VCaP (cell line): Measurements from ENCODE around the gene PSD4.

Experiments
- H3K27ac ChIP-seq: fragments of 450-650 bp; 2 replicates; pipeline ENCODE4 v1.5.1; 2017
- TF ChIP-seq, protein P1 (sequence below): fragments of 450-650 bp; conservative IDR thresholded peaks from 2 replicates; pipeline ENCODE4 v1.5.1; 2017; ENCODE audit warnings: mild to moderate bottlenecking, moderate library complexity

Gene PSD4

DNA sequence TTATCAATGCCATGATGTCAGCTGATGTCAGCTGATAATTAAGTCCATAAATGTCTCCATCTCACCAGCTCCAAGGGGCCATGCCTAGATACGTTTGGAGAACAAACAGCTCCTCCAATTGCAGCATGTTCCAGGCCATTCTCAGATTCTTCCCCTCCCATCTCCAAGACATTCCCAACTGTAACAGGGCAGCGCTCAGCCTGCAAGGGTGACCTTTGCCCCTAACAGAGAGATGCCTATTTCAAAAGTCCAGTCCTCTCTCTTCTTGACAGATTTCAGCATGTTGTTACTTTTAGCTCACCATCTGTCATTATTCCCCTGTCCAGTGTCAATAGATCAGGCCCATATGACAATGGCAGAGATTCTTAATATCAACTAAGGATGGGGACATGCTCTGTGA lies 9.9 kb downstream of the PSD4 start:
- no peak overlapping the region for H3K27ac ChIP-seq
- TF ChIP-seq, protein P1, sequence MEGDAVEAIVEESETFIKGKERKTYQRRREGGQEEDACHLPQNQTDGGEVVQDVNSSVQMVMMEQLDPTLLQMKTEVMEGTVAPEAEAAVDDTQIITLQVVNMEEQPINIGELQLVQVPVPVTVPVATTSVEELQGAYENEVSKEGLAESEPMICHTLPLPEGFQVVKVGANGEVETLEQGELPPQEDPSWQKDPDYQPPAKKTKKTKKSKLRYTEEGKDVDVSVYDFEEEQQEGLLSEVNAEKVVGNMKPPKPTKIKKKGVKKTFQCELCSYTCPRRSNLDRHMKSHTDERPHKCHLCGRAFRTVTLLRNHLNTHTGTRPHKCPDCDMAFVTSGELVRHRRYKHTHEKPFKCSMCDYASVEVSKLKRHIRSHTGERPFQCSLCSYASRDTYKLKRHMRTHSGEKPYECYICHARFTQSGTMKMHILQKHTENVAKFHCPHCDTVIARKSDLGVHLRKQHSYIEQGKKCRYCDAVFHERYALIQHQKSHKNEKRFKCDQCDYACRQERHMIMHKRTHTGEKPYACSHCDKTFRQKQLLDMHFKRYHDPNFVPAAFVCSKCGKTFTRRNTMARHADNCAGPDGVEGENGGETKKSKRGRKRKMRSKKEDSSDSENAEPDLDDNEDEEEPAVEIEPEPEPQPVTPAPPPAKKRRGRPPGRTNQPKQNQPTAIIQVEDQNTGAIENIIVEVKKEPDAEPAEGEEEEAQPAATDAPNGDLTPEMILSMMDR: no peak

DNA sequence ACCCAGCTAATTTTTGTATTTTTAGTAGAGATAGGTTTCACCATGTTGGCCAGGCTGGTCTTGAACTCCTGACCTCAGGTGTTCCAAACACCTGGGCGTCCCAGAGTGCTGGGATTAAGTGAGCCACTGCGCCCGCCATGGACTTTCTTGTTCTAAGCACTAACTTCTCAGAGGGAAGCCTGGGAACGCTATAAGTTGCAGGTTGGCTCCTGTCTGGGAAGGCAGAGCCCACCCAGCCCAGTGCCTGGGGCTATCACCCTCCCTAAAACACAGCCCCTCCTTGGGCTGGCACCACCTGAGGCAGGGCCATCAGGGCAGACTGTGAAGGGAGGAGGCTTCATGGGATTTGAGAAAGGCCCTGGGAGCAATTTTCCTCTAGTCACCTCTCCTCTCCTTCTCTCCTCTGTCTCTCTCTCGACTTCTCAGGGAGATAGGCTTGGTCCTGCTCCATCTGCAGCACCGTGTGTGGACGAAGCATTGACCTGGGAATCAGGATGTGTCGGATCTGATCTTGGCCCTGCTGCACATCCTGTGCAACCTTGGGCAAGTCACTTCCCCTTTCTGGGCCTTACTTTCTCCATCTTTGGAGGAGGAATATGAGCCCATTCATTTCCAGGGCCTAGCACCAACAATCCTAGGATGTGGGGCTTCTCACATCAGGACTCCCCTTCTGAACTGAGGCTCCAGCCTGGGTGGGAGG lies 10.9 kb downstream of the PSD4 start:
- TF ChIP-seq, protein P1: no peak
- no peak overlapping the region for H3K27ac ChIP-seq

DNA sequence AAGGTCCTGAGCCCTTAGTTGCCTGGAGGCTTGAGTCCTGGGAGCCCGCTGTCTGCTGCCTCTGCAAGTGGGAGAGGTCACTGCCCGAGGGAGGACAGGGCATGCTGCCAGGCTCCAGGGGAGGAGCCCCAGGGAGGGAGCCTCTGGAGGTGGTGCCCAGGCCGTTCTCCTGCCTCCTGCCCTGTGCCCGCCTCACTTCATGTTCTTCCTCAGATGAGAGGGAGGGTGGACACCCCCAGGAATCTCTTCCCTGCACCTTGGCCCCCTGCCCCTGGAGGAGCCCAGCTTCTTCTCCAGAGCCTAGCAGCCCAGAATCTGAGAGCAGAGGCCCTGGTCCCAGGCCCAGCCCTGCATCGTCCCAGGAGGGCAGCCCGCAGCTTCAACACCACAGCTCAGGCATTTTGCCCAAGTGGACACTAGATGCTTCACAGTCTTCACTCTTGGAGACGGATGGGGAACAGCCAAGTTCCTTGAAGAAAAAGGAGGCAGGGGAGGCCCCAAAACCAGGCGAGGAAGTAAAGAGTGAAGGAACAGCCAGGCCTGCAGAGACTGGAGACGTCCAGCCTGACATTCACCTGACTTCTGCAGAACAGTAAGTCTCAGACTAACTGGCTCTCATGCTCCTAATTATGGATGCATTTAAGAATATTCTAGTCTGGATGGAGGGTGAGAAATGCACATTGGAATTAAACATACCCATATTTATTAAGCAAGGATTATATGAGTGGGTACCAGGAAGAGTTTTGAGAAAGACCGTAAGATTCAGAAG lies 12.1 kb downstream of the PSD4 start:
- TF ChIP-seq, protein P1: no peak
- no peak overlapping the region for H3K27ac ChIP-seq

DNA sequence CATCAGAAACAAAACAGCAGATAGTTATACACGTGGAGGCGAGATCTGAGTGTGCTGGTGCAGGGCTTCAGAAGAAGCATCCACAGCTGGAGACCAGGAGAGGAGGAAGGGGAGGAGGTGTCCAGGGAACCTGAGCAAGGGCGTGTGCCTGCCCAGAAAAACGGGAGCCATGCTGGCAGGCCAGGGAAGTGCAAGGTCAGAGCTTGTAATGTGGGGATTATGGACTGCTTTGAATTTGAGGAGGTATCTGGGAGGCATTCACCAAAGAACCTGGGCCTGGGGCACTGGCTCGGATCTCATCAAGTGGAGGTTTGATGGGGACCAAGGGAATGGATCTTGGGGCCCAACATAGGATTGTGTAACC lies 12.6 kb downstream of the PSD4 start:
- H3K27ac ChIP-seq: no peak overlapping the region
- TF ChIP-seq, protein P1: no peak

DNA sequence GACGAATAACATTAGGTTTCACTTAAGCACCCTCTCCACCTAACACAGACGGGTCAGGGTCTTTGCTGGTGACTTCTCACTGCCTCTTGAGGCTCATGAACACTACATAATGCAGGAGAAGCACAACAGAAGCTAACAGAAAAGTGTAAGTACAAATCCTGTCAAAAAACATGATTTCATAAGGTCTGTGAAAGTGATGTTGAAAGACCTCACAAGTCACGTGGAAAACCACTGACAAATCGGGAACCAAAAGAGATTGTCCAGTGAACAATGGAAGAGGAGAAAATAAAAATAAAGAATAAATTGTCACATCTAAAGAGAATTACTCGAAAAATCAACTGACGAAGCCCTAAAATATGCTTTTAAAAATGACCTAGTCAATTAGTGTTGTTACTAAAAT lies 14.0 kb downstream of the PSD4 start:
- TF ChIP-seq, protein P1: no peak
- H3K27ac ChIP-seq: no peak overlapping the region

DNA sequence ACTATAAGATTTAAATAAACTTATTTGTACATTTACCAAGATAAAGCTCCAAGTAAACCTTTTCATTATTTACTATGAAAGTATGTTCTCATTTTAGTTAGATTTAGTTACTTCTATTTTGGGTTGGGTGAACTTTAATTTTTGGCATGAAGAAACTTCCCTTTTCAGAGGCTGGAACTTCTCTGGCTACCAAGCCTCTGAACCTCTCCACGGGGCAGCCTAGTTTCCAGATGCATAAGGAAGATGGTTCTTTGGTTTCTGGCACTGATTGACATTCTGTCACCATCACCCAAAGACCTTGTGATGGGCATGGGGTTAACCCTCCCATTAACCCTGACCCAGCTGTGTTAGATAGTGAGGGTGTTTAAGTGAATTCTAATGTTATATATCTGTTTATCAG lies 17.1 kb downstream of the PSD4 start:
- TF ChIP-seq, protein P1: no peak

DNA sequence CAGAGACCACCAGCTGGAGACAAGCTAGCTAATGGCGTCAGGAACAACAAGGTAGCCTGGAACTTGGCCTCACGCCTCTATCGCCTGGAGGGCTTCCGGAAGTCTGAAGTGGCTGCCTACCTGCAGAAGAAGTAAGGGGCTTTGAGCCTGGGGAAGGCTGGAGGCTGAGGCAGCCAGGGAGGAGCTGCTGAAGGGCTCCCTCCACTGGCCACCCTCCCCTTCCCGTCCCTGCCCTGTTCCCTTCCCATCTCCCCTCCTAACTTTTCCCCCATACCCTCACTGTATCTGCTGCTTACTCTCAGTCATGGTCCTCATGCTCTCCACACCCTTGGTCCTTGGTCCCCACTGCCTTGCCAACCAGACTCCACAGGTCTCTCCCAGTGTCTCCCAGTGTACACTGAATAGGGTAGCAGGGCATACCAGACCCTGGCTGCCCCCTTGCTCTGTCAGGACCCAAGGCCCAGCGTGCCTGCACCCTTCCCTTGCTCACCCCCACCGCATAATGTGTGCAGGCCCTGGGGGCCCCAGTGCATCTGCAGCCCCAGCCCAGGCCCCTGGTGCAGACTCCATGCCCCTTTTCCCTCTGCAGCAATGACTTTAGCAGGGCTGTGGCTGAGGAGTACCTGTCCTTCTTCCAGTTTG lies 18.8 kb downstream of the PSD4 start:
- no peak overlapping the region for H3K27ac ChIP-seq
- TF ChIP-seq, protein P1: peak; percentile 14; the same call in 1 of the 2 replicates

More for the DNA sequence above, 17.1 kb downstream of the PSD4 start:
- no peak overlapping the region for H3K27ac ChIP-seq
